ENCODE measurements around the gene ACBD3.

Gene ACBD3

DNA sequence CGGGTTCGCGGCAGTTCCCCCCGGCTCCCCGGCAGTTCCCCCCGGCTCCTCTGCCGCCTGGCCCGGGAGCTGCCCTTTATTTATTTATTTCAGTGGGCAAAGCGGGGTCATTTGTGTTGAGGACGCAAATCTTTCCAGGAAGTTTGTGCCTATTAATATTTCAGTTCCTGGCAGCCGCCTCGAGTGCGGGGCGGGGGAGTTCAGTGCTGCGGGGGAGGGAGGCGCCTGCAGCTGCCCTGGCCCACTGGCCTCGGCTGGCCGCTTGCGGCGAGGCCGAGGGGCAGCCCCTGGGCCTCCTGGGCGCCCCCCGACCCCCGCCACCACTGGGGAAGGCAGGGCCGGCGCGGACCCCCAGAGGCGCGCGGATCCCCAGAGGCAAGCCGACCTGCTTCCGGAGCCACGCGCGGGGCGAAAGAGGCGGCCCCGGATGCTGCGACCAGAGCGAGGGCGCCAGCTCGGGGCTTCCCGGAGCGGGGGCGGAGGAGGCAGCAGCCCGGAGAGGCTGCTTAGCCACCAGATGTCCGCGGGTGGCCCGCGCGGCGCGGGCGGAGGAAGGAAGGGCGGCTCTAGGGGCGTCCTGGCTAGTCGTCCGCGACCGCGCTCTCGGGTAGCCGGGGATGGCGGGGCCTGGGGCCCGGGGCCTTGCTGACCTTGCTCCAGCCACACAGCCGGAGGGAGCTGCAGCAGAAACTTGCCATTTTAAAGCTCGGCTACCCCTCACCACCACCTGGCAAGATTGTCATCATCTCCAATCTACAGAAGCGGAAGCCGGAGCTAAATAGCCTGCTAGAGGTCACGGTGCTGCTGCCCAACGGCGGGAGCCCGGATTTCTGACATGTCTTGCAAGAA, 76.1 kb downstream of the ACBD3 start:
- peak; percentile 51 to 65 for DNase-seq

DNA sequence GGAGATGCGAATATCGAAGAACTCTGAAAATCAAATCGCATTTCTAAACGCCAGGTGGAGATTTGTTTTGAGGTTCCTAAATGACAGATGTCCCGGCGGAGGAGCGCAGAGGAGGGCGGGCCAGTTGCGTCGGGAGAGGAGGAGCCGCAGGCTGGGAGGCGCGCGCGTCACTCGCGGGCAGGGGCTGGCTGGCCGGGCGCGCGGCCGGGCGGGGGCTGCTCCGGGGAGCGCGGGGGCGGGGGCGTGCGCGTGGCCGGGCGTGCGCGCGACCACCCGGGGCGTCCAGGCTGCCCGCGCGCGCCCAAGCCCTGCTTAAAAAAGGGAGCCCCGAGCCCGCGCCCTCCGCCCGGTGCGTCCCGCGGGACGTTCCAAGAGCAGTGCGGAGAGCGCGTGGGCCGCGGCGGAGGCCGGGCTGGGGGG, 76.7 kb downstream of the ACBD3 start:
- DNase-seq, result peak; percentile 74 to 80

DNA sequence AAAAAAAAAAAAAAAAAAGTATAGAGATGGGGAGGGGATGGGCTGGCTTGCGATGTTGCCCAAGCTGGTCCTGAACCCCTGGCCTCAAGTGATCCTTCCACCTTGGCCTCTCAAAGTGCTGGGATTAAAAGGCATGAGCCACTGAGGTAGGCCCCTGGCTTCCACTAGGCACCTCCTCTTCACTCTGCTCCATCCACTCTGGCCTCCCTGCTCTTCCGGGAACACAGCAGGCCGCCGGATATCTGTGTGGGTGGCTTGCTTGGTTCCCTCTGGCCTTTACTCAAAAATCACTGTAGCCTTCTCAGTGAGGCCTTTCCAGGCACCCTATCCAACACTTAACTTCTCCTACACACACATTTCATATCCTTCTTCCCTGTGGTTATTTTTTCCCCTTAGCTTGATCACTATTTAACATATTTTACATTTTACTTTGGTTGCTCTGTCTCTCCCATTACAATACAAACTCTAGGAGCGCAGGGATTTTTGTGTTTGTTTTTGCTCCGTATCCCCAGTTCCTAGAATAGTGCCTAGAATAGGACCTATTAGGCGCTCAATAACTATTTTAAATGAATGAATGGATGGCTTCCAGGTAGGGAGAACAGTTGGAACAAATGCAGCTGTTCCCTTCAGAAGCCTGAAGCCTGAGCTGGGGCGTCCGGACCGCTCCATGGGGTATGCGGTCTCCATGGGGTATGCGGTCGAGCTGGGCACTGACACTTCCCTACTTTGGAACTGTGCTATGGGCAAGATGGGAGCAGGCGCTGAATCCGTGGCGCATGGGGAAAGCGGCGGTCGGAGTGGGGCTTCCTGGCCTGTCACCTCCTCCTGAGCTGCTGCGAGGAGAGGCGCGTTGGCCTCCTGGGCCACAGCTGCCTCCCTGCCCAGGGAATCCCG, 77.4 kb downstream of the ACBD3 start:
- no peak for DNase-seq

DNA sequence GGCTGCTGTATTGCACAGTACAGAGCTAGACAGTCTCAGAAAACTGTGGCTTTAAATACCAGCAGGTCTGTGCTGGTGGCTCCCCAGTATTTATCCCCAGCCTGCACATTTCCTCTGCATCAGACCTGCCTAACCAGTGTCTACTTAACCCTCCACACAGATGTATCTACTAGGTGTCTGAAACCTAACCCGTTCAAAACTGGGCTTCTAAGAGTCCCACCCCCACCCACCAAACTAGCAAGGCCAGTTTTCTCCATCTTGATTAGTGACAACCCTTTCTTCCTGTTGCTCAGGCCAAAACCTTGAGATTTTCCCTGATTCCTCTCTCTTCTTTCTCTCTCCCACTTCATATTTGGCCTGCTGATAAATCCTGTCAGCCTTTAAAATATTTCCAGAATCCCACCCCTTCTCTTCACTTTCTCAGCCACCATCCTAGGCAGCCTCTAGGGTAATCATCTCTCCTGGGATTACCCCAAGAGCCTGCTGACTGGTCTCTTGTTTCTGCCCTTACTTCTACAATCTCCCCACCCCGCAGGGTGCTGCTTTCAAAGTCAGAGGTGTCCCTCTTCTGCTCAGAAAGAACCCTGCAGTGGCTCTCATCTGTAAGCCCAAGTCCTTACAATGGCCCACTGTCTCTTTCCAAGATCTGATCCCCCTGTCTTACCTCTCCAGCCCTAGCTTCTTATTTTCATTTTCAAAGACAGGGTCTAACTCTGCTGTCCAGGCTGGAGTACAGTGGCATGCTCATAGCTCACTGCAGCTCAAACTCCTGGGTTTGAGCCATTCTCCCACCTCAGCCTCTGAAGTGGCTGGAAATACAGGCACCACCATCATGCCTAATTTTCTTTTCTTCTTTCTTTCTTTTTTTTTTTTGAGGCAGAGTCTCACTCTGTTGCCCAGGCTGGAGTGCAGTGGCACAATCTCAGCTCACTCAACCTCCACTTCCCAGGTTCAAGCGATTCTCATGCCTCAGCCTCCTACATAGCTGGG, 78.8 kb downstream of the ACBD3 start:
- no peak for DNase-seq

- DNase-seq, result no peak
Measured at GRCh38 chr1:226104671-226105121, 81.8 kb downstream of the ACBD3 start.

- no peak for DNase-seq
Measured at GRCh38 chr1:226100436-226101391, 85.8 kb downstream of the ACBD3 start.

GRCh38 chr1:226098870-226099835, 87.4 kb downstream of the ACBD3 start:
- DNase-seq, result no peak

GRCh38 chr1:226097866-226098625, 88.5 kb downstream of the ACBD3 start:
- no peak for DNase-seq

DNA sequence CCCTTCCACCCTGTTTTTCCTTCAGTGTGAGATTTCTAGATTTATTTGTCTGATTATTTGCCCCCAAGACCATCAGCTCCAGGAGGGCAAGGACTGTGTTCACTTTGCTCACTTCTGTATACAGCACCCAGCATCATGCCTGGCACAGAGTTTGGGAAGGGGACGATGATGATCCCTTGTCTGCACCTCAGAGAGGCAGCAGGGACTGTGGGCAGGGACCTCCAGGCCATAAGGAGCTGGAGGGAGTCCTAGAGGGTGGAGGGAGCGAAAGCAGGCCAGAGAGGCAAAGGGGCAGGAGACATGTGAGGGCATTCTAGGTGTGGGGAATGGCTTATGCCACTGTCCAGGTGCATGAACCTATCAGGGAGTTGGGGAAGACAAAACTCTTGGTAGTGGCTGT, 91.3 kb downstream of the ACBD3 start:
- no peak for DNase-seq

All from AML-193 (cell line).